NCI-H774 (cell line): Measurements from ENCODE around the gene CCDC40.

Experiments
- DNase-seq: peaks from one replicate; lab custom pipeline; 2025; lab: John Stamatoyannopoulos, UW

Gene CCDC40

GRCh38 chr17:80101946-80102663 lies 65.7 kb downstream of the CCDC40 start:
- no peak for DNase-seq

- DNase-seq, result no peak
These were observed 66.4 kb downstream of the CCDC40 start for GRCh38 chr17:80102664-80103448.

DNA sequence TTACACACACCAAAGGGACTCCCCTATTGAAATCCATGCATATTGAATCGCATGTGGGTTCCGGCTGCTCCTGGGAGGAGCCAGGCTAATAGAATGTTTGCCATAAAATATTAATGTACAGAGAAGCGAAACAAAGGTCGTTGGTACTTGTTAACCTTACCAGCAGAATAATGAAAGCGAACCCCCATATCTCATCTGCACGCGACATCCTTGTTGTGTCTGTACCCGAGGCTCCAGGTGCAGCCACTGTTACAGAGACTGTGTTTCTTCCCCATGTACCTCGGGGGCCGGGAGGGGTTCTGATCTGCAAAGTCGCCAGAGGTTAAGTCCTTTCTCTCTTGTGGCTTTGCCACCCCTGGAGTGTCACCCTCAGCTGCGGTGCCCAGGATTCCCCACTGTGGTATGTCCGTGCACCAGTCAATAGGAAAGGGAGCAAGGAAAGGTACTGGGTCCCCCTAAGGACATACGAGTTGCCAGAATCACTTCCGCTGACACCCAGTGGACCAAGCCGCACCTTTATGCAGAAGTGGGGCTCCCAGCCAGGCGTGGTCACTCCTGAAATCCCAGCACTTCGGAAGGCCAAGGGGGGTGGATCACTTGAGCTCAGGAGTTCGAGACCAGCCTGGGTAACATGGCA lies 67.1 kb downstream of the CCDC40 start:
- DNase-seq, result no peak

DNA sequence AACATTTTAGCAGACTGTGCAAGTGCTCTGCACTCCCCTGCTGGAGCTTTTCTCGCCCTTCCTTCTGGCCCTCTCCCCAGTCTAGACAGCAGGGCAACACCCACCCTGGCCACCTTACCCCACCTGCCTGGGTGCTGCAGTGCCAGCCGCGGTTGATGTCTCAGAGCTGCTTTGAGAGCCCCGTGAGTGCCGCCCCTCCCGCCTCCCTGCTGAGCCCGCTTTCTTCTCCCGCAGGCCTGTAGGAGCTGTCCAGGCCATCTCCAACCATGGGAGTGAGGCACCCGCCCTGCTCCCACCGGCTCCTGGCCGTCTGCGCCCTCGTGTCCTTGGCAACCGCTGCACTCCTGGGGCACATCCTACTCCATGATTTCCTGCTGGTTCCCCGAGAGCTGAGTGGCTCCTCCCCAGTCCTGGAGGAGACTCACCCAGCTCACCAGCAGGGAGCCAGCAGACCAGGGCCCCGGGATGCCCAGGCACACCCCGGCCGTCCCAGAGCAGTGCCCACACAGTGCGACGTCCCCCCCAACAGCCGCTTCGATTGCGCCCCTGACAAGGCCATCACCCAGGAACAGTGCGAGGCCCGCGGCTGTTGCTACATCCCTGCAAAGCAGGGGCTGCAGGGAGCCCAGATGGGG lies 68.0 kb downstream of the CCDC40 start:
- no peak for DNase-seq

DNA sequence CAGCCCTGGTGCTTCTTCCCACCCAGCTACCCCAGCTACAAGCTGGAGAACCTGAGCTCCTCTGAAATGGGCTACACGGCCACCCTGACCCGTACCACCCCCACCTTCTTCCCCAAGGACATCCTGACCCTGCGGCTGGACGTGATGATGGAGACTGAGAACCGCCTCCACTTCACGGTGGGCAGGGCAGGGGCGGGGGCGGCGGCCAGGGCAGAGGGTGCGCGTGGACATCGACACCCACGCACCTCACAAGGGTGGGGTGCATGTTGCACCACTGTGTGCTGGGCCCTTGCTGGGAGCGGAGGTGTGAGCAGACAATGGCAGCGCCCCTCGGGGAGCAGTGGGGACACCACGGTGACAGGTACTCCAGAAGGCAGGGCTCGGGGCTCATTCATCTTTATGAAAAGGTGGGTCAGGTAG lies 68.5 kb downstream of the CCDC40 start:
- no peak for DNase-seq

- DNase-seq, result peak; percentile 14
These were observed 69.3 kb downstream of the CCDC40 start for GRCh38 chr17:80105762-80106161.

DNA sequence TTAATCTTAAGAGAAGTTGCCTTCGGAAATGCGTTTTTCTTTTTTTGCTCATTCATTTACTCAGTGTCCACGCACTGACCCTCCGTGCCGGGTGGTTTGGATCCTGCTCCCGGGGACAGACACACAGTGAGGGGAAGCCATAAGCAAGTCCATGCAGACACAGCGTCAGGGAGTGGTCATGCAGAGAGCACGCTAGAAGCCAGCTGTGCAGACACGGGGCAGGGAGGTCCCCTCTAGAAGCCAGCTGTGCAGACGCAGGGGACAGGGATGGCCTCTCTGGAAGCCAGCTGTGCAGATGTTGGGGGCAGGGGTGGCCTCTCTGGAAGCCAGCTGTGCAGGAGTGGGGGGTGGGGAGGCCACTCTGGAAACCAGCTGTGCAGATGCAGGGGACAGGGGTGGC lies 69.7 kb downstream of the CCDC40 start:
- no peak for DNase-seq

DNA sequence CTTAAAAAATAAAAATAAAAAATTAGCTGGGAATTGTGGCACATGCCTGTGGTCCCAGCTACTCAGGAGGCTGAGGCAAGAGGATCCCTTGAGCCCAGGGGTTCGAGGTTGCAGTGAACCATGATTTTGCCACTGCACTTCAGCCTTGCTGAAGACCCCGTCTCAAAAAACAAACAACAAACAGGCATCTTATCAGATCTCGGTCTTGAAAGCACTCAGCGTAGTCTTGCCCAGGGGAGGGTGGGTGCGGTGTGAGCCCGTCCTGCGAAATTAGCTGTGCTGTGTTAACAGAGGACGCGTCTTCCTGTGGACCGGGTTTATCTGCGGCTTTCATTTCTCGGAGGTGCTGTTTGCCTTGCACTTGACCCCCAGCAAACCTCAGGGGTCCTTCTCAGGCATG lies 70.3 kb downstream of the CCDC40 start:
- DNase-seq, result no peak

DNA sequence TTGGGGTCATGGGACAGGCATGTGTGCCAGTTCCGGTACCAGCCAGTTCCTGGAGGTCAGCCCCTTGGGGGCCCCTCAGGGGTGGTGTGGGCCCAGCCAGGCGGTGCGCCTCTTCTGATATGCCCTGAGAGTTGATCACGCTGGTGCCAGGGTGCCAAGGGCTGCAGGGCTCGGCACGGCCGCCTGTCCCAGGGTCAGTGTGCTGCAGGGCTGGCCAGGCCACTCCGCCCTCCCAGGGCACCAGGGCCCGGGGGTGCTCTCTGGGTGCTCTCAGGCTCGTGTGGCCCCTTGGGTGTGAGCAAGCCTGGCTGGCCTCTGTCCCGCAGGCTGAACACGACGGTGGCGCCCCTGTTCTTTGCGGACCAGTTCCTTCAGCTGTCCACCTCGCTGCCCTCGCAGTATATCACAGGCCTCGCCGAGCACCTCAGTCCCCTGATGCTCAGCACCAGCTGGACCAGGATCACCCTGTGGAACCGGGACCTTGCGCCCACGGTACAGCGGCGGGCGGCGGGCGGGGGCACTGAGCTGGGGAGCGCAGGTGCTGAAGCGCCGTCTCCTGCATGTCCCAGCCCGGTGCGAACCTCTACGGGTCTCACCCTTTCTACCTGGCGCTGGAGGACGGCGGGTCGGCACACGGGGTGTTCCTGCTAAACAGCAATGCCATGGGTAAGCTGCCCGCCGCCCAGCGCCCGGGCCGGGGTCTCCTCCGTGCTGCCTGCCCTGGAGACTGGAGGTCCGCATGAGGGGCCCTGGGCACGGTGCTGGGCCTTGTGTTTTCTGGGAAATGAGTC lies 71.0 kb downstream of the CCDC40 start:
- DNase-seq, result no peak

DNA sequence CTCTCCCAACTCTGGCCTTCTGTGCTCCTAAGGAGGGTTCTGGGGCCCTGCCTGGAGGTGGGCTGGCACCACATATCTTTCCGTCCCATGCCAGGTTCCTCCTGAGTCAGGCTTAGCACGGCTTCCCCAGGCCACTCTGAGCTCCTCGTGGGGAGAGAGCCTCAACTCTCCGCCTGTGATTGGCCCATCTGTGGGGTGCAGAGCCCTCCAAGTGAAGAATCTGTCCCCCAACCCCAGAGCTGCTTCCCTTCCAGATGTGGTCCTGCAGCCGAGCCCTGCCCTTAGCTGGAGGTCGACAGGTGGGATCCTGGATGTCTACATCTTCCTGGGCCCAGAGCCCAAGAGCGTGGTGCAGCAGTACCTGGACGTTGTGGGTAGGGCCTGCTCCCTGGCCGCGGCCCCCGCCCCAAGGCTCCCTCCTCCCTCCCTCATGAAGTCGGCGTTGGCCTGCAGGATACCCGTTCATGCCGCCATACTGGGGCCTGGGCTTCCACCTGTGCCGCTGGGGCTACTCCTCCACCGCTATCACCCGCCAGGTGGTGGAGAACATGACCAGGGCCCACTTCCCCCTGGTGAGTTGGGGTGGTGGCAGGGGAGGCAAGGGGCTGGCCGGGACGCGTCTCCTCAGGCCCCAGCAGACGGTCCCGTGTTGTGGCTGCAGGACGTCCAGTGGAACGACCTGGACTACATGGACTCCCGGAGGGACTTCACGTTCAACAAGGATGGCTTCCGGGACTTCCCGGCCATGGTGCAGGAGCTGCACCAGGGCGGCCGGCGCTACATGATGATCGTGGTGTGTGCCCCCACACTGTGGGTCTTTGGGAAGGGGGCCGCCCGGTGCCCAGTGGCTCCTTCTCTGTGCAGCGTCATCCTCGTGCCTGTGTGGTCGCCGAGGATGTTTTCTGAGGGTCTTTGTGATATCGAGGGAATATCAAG lies 71.9 kb downstream of the CCDC40 start:
- DNase-seq, result no peak

GRCh38 chr17:80109066-80109660 lies 72.7 kb downstream of the CCDC40 start:
- DNase-seq, result no peak

DNA sequence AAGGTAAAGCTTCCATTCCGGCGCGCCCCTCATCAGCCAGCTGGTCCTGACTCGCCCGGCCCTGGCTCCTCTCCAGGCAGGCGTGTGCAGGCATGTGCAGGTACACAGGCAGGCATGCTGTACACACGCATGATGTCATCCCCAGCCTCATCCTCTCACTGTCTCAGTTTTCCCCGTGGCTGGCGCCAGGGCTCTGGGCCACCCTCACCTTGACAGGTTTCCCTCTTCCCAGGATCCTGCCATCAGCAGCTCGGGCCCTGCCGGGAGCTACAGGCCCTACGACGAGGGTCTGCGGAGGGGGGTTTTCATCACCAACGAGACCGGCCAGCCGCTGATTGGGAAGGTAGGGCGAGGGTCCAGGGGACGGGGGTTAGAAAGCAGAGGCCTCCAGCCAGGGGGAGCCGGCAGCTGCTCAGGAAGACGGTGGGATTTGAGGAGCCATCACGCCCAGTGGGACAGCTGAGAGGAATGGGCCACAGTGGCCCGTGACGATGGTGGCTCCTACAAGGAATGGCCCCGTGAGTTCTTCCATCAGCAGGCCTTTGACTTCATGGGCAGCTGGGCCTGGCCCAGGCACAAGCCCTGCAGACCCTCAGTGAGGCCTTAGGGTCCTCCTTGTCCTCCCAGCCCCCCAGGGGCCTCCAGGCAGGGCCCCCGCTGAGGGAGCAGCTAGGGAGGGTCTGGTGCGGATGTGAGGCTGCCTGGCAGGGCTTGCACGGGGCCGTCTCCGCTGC lies 73.4 kb downstream of the CCDC40 start:
- DNase-seq, result no peak

DNA sequence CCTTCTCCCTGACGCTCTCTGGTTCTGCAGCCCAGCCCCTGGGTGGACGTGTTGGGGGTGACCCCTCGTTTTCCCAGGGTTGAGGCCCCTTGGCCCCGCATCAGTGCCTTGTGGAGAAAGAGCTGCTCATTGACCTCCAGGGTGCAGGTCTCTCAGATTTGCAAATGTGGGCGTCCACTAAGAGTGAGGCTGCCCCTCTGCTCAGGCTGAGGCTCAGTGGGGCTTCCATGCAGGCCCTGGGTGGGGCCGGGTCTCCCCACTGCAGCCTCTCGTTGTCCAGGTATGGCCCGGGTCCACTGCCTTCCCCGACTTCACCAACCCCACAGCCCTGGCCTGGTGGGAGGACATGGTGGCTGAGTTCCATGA lies 74.0 kb downstream of the CCDC40 start:
- DNase-seq, result no peak

DNA sequence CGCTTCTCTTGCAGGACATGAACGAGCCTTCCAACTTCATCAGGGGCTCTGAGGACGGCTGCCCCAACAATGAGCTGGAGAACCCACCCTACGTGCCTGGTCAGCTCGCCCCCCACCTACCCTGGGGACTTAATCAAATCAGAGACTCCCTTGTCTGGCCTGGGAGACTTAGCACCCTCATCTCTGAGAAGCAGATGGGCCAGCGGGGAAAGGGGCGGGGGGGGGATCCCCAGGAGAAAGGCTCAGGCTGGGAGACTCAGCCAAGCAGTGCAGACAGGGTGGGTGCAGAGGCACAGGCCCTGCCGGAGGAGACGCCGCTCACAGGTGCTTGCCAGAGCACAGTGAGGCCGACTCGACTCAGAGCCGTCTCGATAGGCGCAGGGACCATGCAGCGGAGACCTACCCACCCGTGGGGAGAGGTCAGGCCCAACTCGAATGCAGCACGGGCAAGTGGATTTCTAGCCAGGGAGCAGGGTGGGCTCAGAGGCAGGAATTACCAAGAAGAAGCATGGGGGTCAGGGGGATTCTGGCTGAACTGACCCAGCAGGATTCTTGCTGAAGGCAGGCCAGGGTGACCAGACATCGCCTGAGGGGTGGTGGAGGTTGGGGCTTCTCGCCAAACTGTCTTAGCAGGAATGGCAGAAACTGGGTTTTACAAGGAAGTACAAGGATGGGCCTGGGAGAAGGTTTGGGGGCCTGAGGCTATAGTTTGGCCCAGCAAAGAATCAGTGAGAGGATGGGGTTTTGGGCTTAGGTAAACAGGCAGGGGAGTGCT lies 74.7 kb downstream of the CCDC40 start:
- DNase-seq, result no peak

GRCh38 chr17:80111702-80112470 lies 75.4 kb downstream of the CCDC40 start:
- DNase-seq, result no peak

DNA sequence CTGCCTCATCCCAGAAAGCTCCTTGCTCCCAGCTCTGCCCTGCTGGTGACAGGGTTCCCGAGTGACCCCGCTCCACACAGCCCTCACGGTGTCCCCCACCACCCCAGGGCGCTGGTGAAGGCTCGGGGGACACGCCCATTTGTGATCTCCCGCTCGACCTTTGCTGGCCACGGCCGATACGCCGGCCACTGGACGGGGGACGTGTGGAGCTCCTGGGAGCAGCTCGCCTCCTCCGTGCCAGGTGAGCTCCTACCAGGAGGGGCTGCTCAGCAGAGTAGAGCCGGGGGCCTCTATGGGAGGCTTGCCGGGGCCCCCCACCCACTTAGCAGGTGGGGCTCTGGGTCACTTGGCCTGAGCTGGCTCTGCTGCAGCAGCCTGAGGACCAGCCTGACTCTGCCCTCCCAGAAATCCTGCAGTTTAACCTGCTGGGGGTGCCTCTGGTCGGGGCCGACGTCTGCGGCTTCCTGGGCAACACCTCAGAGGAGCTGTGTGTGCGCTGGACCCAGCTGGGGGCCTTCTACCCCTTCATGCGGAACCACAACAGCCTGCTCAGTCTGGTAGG lies 76.1 kb downstream of the CCDC40 start:
- no peak for DNase-seq

GRCh38 chr17:80113033-80113484 lies 76.6 kb downstream of the CCDC40 start:
- no peak for DNase-seq

- DNase-seq, result no peak
These were observed 78.3 kb downstream of the CCDC40 start for GRCh38 chr17:80114758-80115157.
